SU-DHL-6 (cell line): ENCODE results near the gene EHBP1.

Source experiments
- H2AFZ ChIP-seq: fragments of 200-600 bp; sonication (generic); 2 replicates; pipeline ENCODE4 v1.6.1; 2014; ENCODE audit warnings: low read depth, mild to moderate bottlenecking, moderate library complexity, mixed read lengths, antibody characterized with exemption, low read length; ENCODE audit not compliant: severe bottlenecking
- H3F3A ChIP-seq: fragments of 200-600 bp; shearing (Covaris generic); 2 replicates; pipeline ENCODE4 v1.6.0; 2016; ENCODE audit warnings: antibody characterized with exemption, mild to moderate bottlenecking; ENCODE audit not compliant: insufficient read depth
- H3K27ac ChIP-seq: fragments of 200-600 bp; sonication (generic); 2 replicates; pipeline ENCODE4 v1.5.1; 2016; ENCODE audit warnings: low read depth, mild to moderate bottlenecking, low read length, moderate library complexity, mixed read lengths
- H3K27me3 ChIP-seq: fragments of 200-600 bp; sonication (generic), shearing (Covaris generic); 2 replicates; pipeline ENCODE4 v1.6.0; 2014; ENCODE audit warnings: mild to moderate bottlenecking, low read length
- H3K36me3 ChIP-seq: fragments of 200-600 bp; sonication (generic); 2 replicates; pipeline ENCODE4 v1.6.1; 2014; ENCODE audit warnings: mild to moderate bottlenecking, low read length, mixed read lengths
- H3K4me2 ChIP-seq: fragments of 300-600, 200-600 bp; shearing (Covaris generic), sonication (generic); 2 replicates; pipeline ENCODE4 v1.6.0; 2014; ENCODE audit warnings: low read length, low read depth, mild to moderate bottlenecking; ENCODE audit not compliant: poor library complexity, severe bottlenecking
- H3K4me3 ChIP-seq: fragments of 200-600 bp; sonication (generic); 2 replicates; pipeline ENCODE4 v1.5.1; 2014; ENCODE audit warnings: antibody characterized with exemption, low read length, mild to moderate bottlenecking, mixed read lengths; ENCODE audit not compliant: insufficient read depth, poor library complexity, severe bottlenecking
- H3K79me2 ChIP-seq: fragments of 200-600 bp; sonication (generic); 2 replicates; pipeline ENCODE4 v1.6.1; 2014; ENCODE audit warnings: mild to moderate bottlenecking, low read length, moderate library complexity; ENCODE audit not compliant: insufficient read depth
- H3K9ac ChIP-seq: fragments of 200-600 bp; sonication (generic); 2 replicates; pipeline ENCODE4 v1.7.0; 2014; ENCODE audit warnings: mild to moderate bottlenecking, low read length
- H3K9me2 ChIP-seq: fragments of 200-600 bp; sonication (generic); replicated peaks from 2 replicates; pipeline ENCODE4 v1.6.1; 2014; ENCODE audit warnings: low read length; ENCODE audit not compliant: insufficient read depth
- H3K9me3 ChIP-seq: fragments of 200-600 bp; sonication (generic); 2 replicates; pipeline ENCODE4 v1.6.1; 2014; ENCODE audit warnings: low read length, mixed read lengths; ENCODE audit not compliant: insufficient read depth
- H4K20me1 ChIP-seq: fragments of 200-600 bp; sonication (generic); 2 replicates; pipeline ENCODE4 v1.6.1; 2014; ENCODE audit warnings: low read depth, mild to moderate bottlenecking, antibody characterized with exemption, low read length, moderate library complexity, mixed read lengths
- EZH2phosphoT487 ChIP-seq: fragments of 200-600 bp; sonication (generic), shearing (Covaris generic); conservative IDR thresholded peaks from 2 replicates; pipeline ENCODE4 v1.6.1; 2018; ENCODE audit warnings: mild to moderate bottlenecking, antibody characterized with exemption, low read length, moderate library complexity, mixed read lengths
- TF ChIP-seq, protein P1 (sequence below): fragments of 200-600 bp; sonication (generic); IDR thresholded peaks from one replicate; pipeline ENCODE4 v1.5.1; 2017; ENCODE audit warnings: antibody characterized with exemption, mild to moderate bottlenecking, low read length, moderate library complexity; ENCODE audit not compliant: insufficient read depth, poor library complexity, severe bottlenecking

The EHBP1 gene

DNA sequence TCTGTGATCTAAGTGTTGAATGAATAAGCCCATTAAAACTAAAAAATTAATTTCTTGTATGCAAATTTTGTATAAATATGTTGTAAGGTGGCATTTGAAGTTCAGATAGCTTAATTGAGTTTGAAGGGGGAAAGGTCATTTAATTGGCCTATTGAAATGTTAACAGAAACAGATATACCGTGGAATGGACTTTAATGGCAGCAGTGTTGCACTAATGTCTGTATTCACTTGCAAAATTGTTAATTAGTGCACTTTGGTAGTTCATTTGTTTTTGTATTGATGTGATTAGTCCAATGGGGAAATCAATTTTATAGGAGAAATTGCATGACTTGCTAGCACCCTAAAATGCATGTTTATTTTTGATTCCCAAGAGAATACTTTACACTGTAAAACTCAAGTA lies 303.3 kb downstream of the EHBP1 start:
- Histone ChIP-seq H3K9me2 (no peaks in the 10 kb centered on the region), H3K36me3 (no peaks in the 10 kb centered on the region; the same call in 1 of the 2 replicates), H3K9me3 (no peaks in the 10 kb centered on the region), H3F3A (no peaks in the 10 kb centered on the region), H3K27ac (no peak overlapping the region), H3K27me3 (no peaks in the 10 kb centered on the region), H4K20me1 (no peaks in the 10 kb centered on the region), H2AFZ (no peak overlapping the region), H3K9ac (no peak overlapping the region), H3K4me3 (no peak overlapping the region), H3K79me2 (no peaks in the 10 kb centered on the region), H3K4me2 (no peak overlapping the region)
- no peak for TF ChIP-seq EZH2phosphoT487
- TF ChIP-seq, protein P1, sequence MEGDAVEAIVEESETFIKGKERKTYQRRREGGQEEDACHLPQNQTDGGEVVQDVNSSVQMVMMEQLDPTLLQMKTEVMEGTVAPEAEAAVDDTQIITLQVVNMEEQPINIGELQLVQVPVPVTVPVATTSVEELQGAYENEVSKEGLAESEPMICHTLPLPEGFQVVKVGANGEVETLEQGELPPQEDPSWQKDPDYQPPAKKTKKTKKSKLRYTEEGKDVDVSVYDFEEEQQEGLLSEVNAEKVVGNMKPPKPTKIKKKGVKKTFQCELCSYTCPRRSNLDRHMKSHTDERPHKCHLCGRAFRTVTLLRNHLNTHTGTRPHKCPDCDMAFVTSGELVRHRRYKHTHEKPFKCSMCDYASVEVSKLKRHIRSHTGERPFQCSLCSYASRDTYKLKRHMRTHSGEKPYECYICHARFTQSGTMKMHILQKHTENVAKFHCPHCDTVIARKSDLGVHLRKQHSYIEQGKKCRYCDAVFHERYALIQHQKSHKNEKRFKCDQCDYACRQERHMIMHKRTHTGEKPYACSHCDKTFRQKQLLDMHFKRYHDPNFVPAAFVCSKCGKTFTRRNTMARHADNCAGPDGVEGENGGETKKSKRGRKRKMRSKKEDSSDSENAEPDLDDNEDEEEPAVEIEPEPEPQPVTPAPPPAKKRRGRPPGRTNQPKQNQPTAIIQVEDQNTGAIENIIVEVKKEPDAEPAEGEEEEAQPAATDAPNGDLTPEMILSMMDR: no peak

DNA sequence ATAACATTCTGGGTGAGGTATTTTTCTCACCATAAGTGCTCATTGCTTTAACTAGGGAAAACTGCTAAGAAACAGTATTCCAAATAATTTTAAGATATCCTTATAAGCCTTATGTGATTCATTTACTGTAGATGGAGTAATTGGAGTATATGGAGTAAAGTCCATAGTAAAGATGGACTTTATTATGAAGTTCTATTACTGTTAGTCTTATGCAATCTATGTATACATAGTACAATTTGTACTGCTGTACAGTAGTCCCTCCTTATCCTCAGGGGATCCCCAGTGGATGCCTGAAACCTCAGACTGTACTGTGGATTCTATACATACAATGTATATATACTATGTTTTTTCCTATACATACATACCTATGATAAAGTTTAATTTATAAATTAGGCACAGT lies 304.0 kb downstream of the EHBP1 start:
- Histone ChIP-seq H3K27ac (no peak overlapping the region), H2AFZ (no peak overlapping the region), H3F3A (no peaks in the 10 kb centered on the region), H3K4me3 (no peak overlapping the region), H3K9me2 (no peaks in the 10 kb centered on the region), H3K79me2 (no peaks in the 10 kb centered on the region), H3K4me2 (no peak overlapping the region), H3K27me3 (no peaks in the 10 kb centered on the region), H3K9me3 (no peaks in the 10 kb centered on the region), H4K20me1 (no peaks in the 10 kb centered on the region), H3K36me3 (no peaks in the 10 kb centered on the region; the same call in 1 of the 2 replicates), H3K9ac (no peak overlapping the region)
- TF ChIP-seq, protein P1: no peak
- TF ChIP-seq EZH2phosphoT487: no peak

DNA sequence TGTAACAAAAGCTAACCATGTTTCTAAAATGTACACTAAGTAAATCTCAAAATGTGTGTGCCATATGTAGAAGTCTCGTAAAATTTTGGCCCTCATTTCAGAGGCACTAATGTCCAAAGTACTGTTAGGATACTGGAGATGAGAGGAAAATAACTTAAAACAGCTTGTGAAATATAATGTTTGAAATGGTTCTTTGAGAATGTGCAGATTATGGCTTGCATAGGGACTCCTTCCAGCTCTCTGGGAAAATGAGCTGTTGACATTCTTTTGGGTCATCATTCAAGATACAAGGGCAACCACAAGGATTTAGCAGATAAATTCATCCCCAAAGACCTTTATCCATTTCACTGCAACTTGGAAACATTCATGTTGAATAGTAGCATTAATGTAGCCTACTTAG lies 307.0 kb downstream of the EHBP1 start:
- no peak overlapping the region for H3K4me3 ChIP-seq
- no peak overlapping the region for H3K9ac ChIP-seq
- TF ChIP-seq EZH2phosphoT487: no peak
- TF ChIP-seq, protein P1: no peak
- no peaks in the 10 kb centered on the region for H4K20me1 ChIP-seq
- no peaks in the 10 kb centered on the region; the same call in 1 of the 2 replicates for H3K36me3 ChIP-seq
- H3K27me3 ChIP-seq: no peaks in the 10 kb centered on the region
- H3K9me2 ChIP-seq: no peaks in the 10 kb centered on the region
- H3K27ac ChIP-seq: no peak overlapping the region
- H3K79me2 ChIP-seq: no peaks in the 10 kb centered on the region
- H3K9me3 ChIP-seq: no peaks in the 10 kb centered on the region
- H2AFZ ChIP-seq: no peak overlapping the region
- H3K4me2 ChIP-seq: no peak overlapping the region
- no peaks in the 10 kb centered on the region for H3F3A ChIP-seq
